Urinary bladder (tissue), 4 donors: Measurements from ENCODE around the gene GH2. TPM values are rescaled to one million over a fixed set of nuclear protein-coding genes. Genes with fewer than 3 reads are reported as not detected.
"Not testable (repeated sequence)": the region's sequence is repeated elsewhere in the genome, so short reads cannot be mapped to it uniquely, and the experiment has no call there.

ENCODE experiments used
- DNase-seq: peaks from one replicate; pipeline ENCODE4 v3.0.0-alpha.2; 2015; ENCODE audit errors: extremely low spot score
- H3K27ac ChIP-seq: one replicate; pipeline ENCODE4 v1.5.1; 2013; ENCODE audit warnings: low read depth, mild to moderate bottlenecking, moderate library complexity
- H3K36me3 ChIP-seq: one replicate; pipeline ENCODE4 v1.6.1; 2013; ENCODE audit warnings: mild to moderate bottlenecking, moderate library complexity; ENCODE audit not compliant: insufficient read depth
- H3K4me1 ChIP-seq: one replicate; pipeline ENCODE4 v1.6.1; 2013; ENCODE audit warnings: mild to moderate bottlenecking, moderate library complexity; ENCODE audit not compliant: insufficient read depth
- H3K4me3 ChIP-seq: one replicate; pipeline ENCODE4 v1.5.1; 2013; ENCODE audit warnings: low read depth, low read length
- WGBS: extraction: QIAGEN DNeasy Blood & Tissue Kit; methylation state at CpG from one replicate; pipeline ENCODE4 v1.1.7; 2013; 5-methylcytosine and 5-hydroxymethylcytosine counted together
- polyA plus RNA-seq: library from polyadenylated mRNA; stranded (reverse); fragments of 200-250 nt; gene quantifications from one replicate; pipeline ENCODE4 v1.2.3, GENCODE V29; 2013
- total RNA-seq: library from RNA; depleted of rRNA; stranded (reverse); fragments of >200 nt; gene quantifications from one replicate; pipeline ENCODE4 v1.2.3, GENCODE V29; 2014
- donor health status: healthy with polysubstance abuse.
- donor health status: healthy.

The GH2 gene
- not detected for total RNA-seq
- not detected for polyA plus RNA-seq

DNA sequence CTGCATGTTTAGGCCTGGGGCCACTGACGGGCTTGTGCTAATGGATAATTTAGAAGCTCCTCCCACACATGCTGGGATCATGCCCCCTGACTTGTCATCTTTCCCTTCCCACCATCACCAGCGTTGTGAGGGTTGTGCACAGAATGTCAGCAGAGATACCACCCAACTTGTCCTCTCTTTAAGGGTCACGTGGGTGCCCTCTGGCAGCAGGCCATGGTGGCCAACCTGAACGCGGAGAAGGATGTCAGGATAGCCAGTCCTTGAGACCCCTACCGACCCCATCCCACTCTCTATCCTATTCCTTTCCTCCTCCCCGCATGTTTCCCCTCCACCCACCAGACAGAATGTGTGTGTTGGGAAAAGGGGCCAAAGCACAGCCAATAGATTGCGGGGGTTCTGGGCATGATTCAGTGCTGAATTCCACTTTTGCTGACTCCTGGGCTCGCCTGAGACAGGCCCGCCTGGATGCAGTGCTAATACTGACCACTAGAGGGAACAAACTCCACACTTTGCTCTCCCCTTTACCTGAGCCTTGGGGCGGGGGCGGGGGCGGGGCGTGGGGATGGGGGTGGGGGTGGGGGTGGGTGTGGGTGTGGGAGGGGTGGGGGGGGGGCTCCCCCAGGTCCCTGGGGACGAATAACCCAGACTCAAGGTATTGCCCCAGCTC is at the start of gene GH2:
GH2 (minus strand) TSS at position 10 of the 667 bp plus-strand sequence. CDS start 143 bp downstream, outside the sequence.
- Histone ChIP-seq H3K4me3 (no peak within 1 kb of the TSS), H3K27ac (no peak within 1 kb of the TSS), H3K4me1 (no peaks in the 10 kb centered on the region), H3K36me3 (no peaks in the 10 kb centered on the region)
- no peak for DNase-seq
- WGBS: 36% methylated on average over 15 of the region's 15 CpGs

DNA sequence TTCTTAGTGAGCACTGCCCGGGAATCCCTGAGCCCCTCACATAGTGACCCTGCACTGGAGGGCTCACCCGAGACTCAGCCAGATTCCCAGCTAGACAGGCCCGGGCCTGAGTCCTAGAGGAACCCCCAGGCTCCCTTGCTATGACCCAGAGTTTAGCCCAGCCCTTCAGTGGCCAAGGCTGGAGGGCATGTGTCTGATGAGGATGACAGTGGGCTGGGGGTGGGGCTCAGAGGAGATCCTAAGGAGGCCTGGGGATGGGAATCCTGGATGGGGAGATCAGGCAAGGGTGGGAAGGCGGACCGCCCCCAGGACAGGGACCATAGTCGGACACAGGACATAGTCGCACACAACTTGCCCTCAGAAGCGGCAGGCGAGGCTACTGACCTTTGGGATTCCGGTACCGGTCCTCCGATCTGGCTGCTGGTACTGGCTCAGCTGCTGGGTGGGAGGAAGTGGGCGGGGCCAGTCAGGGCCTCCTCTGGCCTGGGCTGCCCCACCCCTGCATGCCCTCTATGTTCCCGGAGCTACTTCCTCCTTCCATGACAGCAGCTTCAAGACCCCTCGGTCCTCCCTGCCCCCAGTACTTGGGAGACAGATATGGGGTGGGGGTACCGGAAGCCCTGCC is 49.3 kb upstream of the GH2 start:
- Histone ChIP-seq H3K4me1 (no peaks in the 10 kb centered on the region), H3K36me3 (no peaks in the 10 kb centered on the region), H3K27ac (no peak overlapping the region), H3K4me3 (no peak overlapping the region)
- 65% methylated on average over 16 of the region's 16 CpGs for WGBS
- no peak for DNase-seq

DNA sequence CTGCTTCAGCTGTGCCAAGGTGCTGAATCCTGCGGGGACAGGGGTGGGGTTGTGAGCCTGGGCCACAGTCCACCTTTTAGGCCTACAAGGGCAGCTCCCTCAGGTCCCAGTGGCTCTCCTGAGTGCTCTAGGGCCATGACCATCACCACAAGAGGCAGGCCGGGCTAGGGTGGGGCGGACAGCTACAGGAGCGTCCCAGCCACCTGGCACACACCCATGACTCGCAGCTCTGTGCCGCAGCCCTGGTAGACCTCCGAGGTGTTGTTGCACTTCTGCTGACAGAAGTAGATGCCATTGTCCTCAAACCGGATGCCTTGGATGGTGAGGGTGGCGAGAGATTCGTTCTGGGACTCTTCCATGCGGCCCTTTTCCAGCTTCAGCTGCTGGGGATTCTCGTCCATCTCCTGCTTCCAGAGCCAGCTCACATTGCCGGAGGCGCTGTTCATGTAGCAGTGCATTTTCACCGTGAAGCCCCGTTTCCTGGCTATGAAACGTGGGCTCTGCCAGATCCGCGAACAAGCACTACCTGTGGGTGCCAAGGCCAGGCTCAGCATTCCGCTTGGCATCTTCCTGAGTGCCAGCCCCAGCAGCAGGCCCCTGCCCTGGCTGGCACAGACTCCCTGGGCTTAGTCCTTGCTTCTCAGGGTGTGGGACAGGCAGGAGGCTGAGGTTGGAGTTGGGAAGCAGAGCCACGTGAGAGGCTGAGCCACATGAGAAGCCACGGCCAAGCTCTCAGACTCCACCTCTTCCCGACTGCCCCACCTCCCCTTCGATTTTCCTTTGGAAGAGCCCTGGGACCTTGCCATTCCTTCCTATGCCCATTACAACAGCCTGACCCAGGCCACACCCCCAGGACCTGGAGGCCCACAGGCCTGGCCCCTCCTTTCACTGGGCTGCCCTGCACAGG is 48.4 kb upstream of the GH2 start:
- H3K27ac ChIP-seq: no peak overlapping the region
- DNase-seq: no peak
- H3K36me3 ChIP-seq: no peaks in the 10 kb centered on the region
- no peak overlapping the region for H3K4me3 ChIP-seq
- no peaks in the 10 kb centered on the region for H3K4me1 ChIP-seq
- WGBS: 87% methylated on average over 24 of the region's 24 CpGs

DNA sequence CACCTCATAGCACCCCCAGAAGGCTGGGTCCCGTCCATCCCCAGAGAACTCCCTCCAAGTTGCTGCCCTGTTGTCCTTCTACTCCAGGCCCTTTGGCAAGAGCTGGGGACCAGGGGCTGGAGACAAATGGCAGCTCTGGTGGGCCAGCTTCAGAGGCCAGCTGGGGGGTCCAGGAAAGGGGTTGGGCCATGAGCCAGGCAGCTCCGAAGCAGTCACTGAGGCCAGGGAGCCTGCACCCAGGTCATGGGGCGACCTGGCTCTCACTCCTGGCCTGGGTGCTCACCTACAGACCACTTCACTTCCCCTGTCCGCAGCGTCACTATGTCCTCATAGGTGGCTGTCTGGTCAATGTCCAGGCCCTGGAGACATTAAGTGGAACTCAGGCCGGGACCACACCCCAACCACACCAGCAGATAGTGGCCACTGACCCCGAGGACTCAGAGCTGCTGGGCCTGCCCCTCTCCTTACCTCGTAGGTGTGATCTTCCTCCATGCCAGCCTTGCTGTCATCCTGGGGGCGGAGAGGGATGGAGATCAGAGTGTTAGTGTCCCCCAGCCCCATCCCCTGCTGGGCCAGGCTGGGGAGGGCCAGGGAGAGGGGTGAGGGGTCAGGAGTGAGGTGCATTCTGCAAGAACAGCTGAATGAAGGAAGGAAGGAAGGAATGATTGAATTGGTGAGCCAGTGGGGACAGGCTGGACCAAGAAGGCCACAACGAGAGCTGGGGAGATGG is 47.4 kb upstream of the GH2 start:
- H3K4me1 ChIP-seq: no peaks in the 10 kb centered on the region
- WGBS: 92% methylated on average over 10 of the region's 10 CpGs
- H3K4me3 ChIP-seq: no peak overlapping the region
- H3K27ac ChIP-seq: no peak overlapping the region
- DNase-seq: no peak
- no peaks in the 10 kb centered on the region for H3K36me3 ChIP-seq

DNA sequence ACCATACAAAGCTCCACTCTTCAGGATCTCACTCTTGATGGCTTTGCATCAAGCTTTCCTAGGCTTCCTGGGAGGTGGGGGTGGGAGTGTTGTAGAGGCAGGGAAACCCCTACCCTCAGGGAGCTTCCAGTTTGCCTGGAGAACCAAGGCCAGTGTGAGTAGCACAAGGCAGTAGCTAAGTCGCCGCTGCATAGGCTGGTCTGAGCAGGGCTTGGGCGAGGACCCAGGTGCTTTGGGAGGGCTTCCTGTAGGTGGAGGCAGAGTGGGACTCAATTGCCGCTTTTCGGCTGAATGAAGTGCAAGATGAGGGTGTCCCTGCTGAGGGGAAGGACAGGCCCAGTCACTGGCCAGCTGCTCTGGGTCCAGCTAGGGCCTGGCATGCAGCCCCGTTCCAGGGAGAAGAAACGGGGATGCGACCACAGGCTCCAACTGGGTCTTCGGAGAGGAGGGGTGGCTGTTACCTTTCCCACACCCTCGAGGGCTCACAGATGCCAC is 46.5 kb upstream of the GH2 start:
- DNase-seq: no peak
- no peak overlapping the region for H3K4me3 ChIP-seq
- H3K4me1 ChIP-seq: no peaks in the 10 kb centered on the region
- no peak overlapping the region for H3K27ac ChIP-seq
- 84% methylated on average over 10 of the region's 10 CpGs for WGBS
- no peaks in the 10 kb centered on the region for H3K36me3 ChIP-seq

DNA sequence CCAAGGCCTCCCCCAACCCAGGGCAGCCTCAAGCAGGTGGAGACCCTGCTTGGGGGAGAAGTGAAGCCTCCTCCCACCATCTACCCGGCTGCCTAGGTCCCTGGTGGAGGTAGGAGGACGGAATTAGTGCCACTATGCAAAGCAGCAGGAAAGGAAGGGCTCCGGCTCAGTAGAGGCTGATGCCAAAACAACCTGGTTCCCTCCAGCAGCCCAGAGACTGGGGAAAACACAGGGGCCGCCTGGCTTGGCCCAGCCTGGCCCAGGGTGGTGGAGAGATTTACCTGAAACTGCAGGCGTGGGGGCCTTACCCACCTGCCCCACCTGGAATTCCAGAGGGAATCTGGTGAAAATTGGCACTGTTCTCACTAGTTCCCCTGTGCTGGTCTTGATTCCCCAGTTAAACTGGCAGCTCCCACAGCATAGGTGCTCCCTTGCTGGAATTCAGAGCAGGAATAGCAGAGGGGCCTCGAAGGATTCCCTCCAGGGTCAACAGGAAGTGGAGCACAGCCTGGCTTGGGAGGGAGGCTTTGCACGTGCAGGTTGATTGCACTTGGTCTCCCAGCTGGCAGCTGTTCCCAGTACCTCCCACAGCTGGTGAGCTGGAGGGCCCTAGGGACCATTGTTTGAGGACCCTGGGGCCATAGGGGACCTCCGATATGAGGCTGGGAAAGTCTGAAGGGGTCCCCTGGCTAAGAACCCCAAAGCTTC is 45.9 kb upstream of the GH2 start:
- 74% methylated on average over 8 of the region's 8 CpGs for WGBS
- no peak for DNase-seq
- no peak overlapping the region for H3K4me3 ChIP-seq

DNA sequence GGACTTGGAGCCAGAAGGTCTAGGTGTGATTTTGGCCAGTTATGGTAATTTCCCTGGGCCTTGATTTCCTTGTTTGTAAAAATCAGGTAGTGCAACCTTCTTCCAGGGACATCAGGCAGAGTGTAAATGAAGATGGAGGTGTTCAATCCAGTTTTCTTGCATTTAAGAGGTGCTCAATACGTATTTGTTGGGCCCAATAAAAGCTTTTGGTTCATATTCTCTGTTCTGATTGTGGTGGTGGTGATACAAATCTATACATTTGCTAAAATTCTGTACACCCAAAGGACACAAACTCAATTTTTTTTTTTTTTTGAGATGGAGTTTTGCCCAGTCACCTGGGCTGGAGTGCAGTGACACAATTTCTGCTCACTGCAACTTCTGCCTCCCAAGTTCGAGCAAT is 44.4 kb upstream of the GH2 start:
- WGBS: 96% methylated on average over 2 of the region's 2 CpGs
- Histone ChIP-seq H3K36me3 (no peaks in the 10 kb centered on the region), H3K4me3 (no peak overlapping the region), H3K27ac (no peak overlapping the region), H3K4me1 (no peaks in the 10 kb centered on the region)
- DNase-seq: no peak

More for the DNA sequence above, 45.9 kb upstream of the GH2 start:
- H3K36me3 ChIP-seq: no peaks in the 10 kb centered on the region
- no peak overlapping the region for H3K27ac ChIP-seq
- no peaks in the 10 kb centered on the region for H3K4me1 ChIP-seq

DNA sequence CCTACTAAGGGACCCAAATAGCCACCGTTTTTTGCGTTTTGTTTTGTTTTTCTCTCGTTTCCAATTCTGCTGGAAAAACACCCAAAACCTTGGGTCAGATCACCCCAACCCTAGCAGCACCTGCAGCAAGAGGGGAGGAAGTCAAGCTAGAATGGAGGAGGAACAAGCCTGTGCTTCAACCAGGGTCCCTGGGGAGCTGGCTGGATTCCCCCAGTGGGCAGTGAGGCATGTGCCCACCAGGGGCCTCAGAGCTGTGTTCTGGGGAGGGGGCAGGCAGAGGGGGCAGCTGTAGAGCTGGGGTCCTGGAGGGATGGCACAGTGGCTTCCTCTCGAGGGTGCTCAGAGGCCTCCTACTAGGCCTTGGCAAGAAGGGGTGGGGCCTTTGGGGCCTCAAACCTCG is 43.9 kb upstream of the GH2 start:
- no peak overlapping the region for H3K27ac ChIP-seq
- DNase-seq: no peak
- WGBS: 73% methylated on average over 5 of the region's 5 CpGs
- no peaks in the 10 kb centered on the region for H3K4me1 ChIP-seq
- H3K4me3 ChIP-seq: no peak overlapping the region
- no peaks in the 10 kb centered on the region for H3K36me3 ChIP-seq

DNA sequence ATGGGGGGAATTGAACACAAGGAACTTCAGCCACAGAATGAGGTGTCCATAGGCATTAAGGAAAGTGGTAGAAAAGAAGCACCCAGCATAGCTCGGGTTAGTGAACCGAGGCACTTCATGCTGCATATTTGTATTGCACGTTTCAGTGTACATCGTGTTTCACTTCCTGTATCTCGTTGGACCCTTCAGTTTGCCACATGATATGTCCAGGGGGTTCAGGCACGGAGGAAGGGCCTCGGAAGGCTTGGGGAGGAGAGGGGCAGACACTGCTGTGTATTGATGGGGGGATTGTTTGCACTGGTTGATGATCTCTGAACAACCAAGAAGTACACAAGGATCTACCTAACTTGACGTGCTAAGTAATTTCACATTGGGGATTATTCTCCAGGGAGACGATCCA is 40.7 kb upstream of the GH2 start:
- not testable (repeated sequence) for H3K4me3 ChIP-seq, H3K4me1 ChIP-seq, H3K36me3 ChIP-seq, DNase-seq, H3K27ac ChIP-seq
- 66% methylated on average over 9 of the region's 9 CpGs for WGBS

DNA sequence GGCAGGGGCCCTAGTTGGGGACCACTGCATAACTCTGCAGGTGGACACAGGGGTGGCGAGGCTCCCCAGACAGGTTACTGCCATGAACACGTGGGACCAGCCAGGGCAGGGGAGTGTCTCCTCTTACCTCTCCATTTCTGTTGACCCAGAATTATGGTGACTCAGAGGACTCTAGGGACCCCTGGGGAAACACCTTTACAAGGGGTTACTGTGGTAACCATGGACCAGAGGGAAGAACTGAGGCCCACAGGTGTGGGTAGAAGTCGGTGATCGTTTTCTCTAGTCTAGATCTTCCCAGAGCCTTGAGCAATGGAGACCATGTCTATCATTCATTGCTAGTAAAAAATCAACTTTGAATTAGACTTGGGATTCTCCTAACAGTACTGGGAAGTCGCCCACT is 39.0 kb upstream of the GH2 start:
- H3K27ac ChIP-seq, H3K4me1 ChIP-seq, H3K36me3 ChIP-seq, DNase-seq, H3K4me3 ChIP-seq: not testable (repeated sequence)
- WGBS: 92% methylated on average over 5 of the region's 5 CpGs

DNA sequence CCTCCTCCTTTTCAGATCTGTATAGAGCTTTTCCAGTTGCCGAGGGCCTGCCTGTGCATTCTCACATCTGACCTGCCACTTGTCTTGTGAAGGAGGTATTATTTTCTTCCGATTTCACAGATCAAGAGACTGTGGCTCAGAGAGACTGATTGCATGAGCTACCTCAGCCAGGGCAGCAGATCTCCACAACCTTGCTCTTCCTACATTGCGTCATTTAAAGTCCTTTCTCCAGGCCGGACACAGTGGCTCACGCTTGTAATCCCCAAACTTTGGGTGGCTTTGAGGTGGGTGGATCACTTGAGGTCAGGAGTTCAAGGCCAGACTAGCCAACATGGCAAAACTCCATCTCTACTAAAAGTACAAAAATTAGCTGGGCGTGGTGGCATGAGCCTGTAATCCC is 38.3 kb upstream of the GH2 start:
- not testable (repeated sequence) for H3K36me3 ChIP-seq, H3K4me3 ChIP-seq, H3K27ac ChIP-seq, DNase-seq, H3K4me1 ChIP-seq
- 83% methylated on average over 6 of the region's 6 CpGs for WGBS

DNA sequence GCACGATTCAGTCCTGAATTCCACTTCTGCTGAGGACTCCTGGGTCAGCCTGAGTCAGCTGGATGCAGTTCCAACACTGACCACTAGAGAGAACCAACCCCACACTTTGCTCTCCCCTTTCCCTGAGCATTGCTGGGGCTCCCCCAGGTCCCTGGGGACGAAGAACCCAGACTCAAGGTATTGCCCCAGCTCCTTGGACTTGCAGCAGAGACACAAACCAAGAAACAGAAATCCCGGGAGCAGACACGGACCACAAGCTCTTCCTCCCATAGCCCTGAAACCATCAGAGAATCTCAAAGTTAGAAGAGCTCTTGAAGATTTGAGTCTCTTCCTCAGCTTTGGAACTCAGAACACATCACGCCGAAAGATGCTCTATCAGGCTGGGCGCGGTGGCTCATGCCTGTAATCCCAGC is 37.6 kb upstream of the GH2 start:
- no peaks in the 10 kb centered on the region for H3K36me3 ChIP-seq
- WGBS: 46% methylated on average over 8 of the region's 8 CpGs
- no peak for DNase-seq

More for the DNA sequence above, 37.6 kb upstream of the GH2 start:
- H3K4me1 ChIP-seq: no peaks in the 10 kb centered on the region
- H3K4me3 ChIP-seq: no peak overlapping the region
- H3K27ac ChIP-seq: no peak overlapping the region
